GM12872 (cell line): ENCODE results near the gene ST6GALNAC4.

Source experiments
- CTCF ChIP-seq: IDR thresholded peaks from 3 replicates; pipeline ENCODE4 v1.5.1; 2011; ENCODE audit warnings: low read depth, mild to moderate bottlenecking, low read length, moderate library complexity; ENCODE audit not compliant: insufficient read depth

The ST6GALNAC4 gene

DNA sequence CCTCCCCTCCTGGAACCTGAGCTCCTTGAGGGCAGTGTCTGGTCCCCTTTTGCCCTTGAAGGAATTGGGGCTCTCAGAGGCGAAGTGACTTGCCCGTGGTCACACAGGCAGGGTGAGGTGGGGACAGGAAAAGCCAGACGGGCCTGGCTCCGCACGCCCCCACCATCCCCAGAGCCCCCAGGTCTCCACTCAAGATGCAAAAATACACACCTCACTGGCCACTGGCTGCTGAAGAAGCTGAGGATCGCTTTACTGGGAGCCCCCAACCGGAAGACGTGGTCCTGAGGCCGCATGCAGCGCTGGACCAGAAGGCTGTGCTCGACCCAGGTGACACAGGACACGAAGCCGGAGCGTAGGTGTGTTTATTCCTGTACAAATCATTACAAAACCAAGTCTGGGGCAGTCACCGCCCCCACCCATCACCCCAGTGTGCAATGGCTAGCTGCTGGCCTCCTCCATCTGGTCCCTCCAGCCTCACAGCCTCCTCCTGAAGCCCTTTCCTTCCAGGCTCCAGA lies 31.8 kb downstream of the ST6GALNAC4 start:
- no peak for TF ChIP-seq CTCF

DNA sequence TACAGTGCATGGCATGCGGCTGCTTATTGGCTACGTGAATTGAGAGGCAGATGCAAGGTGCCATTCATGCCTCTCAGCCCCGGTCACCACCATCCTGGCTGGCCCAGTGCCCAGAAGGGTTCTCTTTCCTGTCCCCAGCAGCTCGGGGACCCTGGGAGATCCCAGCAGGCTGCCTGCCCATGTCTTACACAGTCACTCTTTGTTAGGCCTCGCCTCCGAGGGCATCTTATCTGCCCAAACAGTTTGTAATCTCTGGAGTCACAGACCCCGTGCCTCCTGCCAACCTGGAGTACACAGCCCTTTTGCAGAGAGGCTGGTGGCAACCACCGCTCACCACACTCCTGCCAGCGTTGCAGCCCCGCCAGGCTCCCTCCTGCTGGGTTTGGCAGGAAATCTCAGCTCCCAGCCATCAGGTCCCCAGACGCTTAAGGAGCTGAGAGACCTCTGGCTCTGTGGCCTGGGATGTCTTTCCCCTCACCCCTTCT lies 32.4 kb downstream of the ST6GALNAC4 start:
- no peak for TF ChIP-seq CTCF

DNA sequence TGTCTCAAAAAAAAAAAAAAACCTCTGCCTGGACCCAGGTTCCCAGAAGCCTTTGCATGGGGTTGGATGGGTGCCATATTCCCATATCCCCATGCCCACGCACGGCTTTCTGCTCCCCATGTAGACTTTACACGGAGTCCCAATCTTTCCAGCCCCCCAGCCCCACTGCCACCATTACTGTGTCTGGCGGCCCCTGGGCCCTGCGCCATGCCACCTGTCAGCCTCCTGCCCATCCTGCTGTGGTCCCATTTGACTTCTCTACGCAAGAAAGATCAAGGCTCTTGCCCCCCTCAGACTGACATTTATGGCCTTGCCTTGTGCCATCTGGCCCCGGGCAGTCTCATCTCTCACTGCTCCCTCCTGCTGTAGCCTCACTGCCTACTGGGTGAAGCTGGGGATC lies 32.9 kb downstream of the ST6GALNAC4 start:
- no peak for TF ChIP-seq CTCF

DNA sequence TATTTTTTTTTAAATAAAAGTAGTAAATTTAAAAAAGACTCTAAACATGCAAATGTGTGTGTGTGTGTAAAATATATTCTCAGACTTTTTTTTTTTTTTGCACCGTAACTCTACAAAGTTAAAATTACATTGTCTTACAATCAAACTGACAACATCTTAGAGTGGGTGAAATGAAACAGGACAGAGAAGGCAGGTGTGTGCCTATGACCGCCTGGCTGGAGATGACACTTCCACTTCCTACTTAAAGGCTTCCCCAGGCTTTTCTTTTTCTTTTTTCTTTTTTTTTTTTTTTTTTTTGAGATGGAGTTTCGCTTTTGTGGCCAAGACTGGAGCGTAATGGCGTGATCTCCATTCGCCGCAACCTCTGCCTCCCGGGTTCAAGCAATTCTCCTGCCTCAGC lies 36.7 kb downstream of the ST6GALNAC4 start:
- no peak for TF ChIP-seq CTCF

DNA sequence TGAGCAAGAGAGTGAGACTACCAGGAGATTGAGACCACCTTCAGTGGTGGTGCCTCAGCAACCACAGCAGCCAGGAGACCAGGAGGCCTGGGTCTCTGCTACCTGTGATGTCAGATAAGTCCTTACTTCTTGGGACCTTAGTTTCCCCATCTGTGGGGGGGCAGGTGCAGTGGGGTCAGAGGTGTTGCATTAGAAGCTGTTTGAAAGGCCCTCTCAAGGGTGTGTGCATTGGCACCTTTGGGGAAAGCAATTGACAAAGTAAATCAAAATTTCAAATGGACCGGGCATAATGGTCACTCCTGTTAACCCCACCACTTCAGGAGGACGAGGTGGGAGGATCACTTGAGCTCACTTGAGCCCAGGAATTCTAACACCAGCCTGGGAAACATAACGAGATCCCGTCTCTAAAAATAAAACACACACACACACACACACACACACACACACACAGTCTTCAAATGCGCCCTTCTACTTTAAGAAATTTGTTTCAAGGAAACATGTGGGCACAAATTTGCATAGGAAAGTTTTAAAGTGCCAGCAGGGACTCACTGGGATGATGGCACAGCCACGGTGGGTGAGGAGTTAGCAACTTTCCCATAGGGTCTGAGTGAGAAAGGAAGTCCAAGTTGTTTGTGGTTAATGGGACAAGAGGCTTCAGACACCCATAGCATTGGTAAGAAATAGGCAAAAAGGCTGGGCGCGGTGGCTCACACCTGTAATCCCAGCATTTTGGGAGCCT lies 38.0 kb downstream of the ST6GALNAC4 start:
- TF ChIP-seq CTCF, result no peak

DNA sequence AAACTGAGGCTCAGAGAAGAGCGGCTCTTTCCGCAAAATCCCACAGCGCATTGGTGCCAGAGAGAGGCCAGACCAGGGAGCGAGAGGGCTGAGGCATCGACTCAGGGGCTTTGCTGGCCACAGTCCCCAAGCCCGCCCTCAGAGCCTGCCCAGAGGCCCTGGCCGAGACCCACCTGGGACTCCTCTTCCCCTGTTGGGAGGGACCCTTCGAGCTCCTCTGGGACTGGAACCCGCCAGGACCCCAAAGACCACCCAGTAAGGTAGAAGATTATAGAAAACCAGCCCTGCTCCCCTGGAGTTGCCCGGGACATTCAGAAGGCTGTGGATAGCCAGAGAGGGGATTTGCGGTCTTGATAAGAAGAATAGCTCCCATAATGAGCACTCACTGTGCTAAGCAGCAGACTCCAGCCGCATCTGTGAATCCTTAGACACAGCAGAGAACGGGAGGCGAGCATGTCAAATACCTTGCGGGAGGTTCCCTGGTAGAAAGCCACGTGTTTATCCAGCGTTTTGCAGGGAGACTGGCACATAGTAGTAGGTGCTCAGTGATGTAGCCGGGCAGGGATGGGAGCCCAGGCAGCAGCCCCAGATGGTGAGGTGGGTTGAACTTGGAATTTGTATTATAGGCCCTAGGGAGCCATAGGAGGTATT lies 38.7 kb downstream of the ST6GALNAC4 start:
- TF ChIP-seq CTCF, result no peak

DNA sequence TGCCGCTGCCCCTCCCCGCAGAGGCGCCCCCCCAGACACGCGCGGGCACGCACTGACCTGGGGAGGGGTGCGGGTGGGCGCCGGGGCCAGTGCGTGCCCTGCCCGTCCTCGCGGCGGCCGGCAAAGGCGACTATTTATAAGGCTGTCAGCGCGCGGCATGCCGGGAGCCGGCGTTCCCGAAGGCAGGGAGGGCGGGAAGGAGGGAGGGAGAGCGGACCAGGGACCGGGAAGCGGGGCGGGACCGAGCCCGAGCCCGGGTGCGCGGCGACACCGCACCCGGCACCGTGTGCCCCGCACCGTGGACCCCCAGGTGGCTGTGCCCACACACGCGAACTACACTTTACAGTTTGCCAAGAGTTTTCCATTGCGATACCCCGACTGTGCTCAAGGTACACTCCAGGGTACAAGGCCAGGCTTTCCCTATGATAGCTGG lies 39.3 kb downstream of the ST6GALNAC4 start, which contains the start of gene AK1:
TSS of gene AK1 (minus strand) at position 110 of the 433 bp plus-strand sequence. CDS start 3,058 bp downstream, outside the sequence.
- no peak for TF ChIP-seq CTCF
